HepG2 (cell line): Measurements from ENCODE around the gene PTGDR. TPM values are rescaled to one million over a fixed set of nuclear protein-coding genes. Genes with fewer than 3 reads are reported as not detected.

Experiments
- ATAC-seq: fragments of 200-7000 bp; cut with Tn5 transposase; 3 replicates; pipeline ENCODE4 v1.9.1; 2020; ENCODE audit warnings: mild to moderate bottlenecking, moderate library complexity
- BruUV-seq: library from RNA; stranded (reverse); fragments of 400-500 nt; replicated peaks from 2 replicates; lab custom pipeline; 2021; lab: Mats Ljungman, UMichigan
- CTCF ChIA-PET: fragments of 300-600 bp; formaldehyde crosslinking; extraction: SDS; loops from one replicate; lab custom pipeline; 2021; ENCODE audit warnings: low total read pairs, inconsistent platforms, low intra/inter-chr PET ratio; lab: Yijun Ruan, JAX
- POLR2A ChIA-PET: fragments of 350-600 bp; sonication (Branson Sonifier 250); formaldehyde crosslinking; loops from one replicate; lab custom pipeline; 2020; ENCODE audit warnings: antibody characterized with exemption, inconsistent platforms; lab: Yijun Ruan, JAX
- DNase-seq: peaks from one replicate; pipeline ENCODE4 v3.0.0-alpha.2; 2015; ENCODE audit warnings: low spot score
- FAIRE-seq: peaks from 3 replicates; lab custom pipeline; 2011; peaks lifted over from hg19 to GRCh38; lab: Jason Lieb, UNC
- H2AFZ ChIP-seq: one replicate; pipeline ENCODE4 v1.6.1; 2011; ENCODE audit warnings: low read length, inconsistent platforms
- H3K27ac ChIP-seq: fragments of 300-600 bp; 3 replicates; pipeline ENCODE4 v1.8.0; 2011; ENCODE audit warnings: mixed run types, mild to moderate bottlenecking, mixed read lengths, low read length, inconsistent platforms; ENCODE audit not compliant: insufficient read depth; ENCODE audit errors: extremely low read length
- H3K27me3 ChIP-seq, 2 experiments: fragments of 200-600 bp in 1 of 2; 2 replicates in 1 of 2; 3 replicates in 1 of 2; pipeline versions ENCODE4 v1.6.0 to v1.8.0; 2011; ENCODE audit warnings: low read length in 2 of 2, mild to moderate bottlenecking in 2 of 2, moderate library complexity in 2 of 2, inconsistent platforms in 1 of 2; ENCODE audit not compliant: insufficient read depth in 2 of 2, control insufficient read depth in 1 of 2
- H3K36me3 ChIP-seq, 2 experiments: fragments of 200-600 bp in 1 of 2; replicated peaks in 1 of 2; 2 replicates in 1 of 2; 3 replicates in 1 of 2; pipeline versions ENCODE4 v1.5.1 to v1.8.0; 2011; ENCODE audit warnings: low read length in 2 of 2, inconsistent platforms in 1 of 2; ENCODE audit not compliant: insufficient read depth in 2 of 2, control insufficient read depth in 1 of 2
- H3K4me1 ChIP-seq: 2 replicates; pipeline ENCODE4 v1.5.1; 2012; ENCODE audit warnings: low read length, inconsistent platforms; ENCODE audit not compliant: insufficient read depth
- H3K4me2 ChIP-seq: 2 replicates; pipeline ENCODE4 v1.6.0; 2011; ENCODE audit warnings: low read depth, low read length, inconsistent platforms
- H3K4me3 ChIP-seq, 3 experiments: fragments of 200-600 bp in 1 of 3; sonication (generic), shearing (Covaris generic) in 1 of 3; replicated peaks in 1 of 3; 2 replicates each; pipeline ENCODE4 v1.5.1; 2011 to 2016; ENCODE audit warnings: low read length in 3 of 3, inconsistent platforms in 2 of 3, low read depth in 2 of 3, mild to moderate bottlenecking in 2 of 3, control low read depth in 1 of 3, mixed read lengths in 1 of 3; ENCODE audit not compliant: insufficient read depth in 1 of 3
- H3K79me2 ChIP-seq: one replicate; pipeline ENCODE4 v1.6.1; 2011; ENCODE audit warnings: low read length, inconsistent platforms; ENCODE audit not compliant: insufficient read depth
- H3K9ac ChIP-seq: 2 replicates; pipeline ENCODE4 v1.6.0; 2011; ENCODE audit warnings: mild to moderate bottlenecking, low read depth, low read length, inconsistent platforms; ENCODE audit not compliant: insufficient read depth
- H3K9me3 ChIP-seq: 2 replicates; pipeline ENCODE4 v1.5.1; 2012; ENCODE audit warnings: mild to moderate bottlenecking, low read length
- H4K20me1 ChIP-seq: 2 replicates; pipeline ENCODE4 v1.6.0; 2011; ENCODE audit warnings: inconsistent platforms, mild to moderate bottlenecking, low read length, moderate library complexity; ENCODE audit not compliant: insufficient read depth
- ARNT2 ChIP-seq: sonication (generic); formaldehyde crosslinking; IDR thresholded peaks from 2 replicates; pipeline ENCODE4 v1.8.0; 2022; ENCODE audit warnings: mild to moderate bottlenecking, low read depth, missing genetic modification reagents, moderate library complexity
- ERF ChIP-seq: IDR thresholded peaks from 2 replicates; pipeline ENCODE4 v1.6.1; 2018; ENCODE audit warnings: missing biosample characterization, missing genetic modification reagents
- KDM5A ChIP-seq: fragments of 200-600 bp; sonication (generic); IDR thresholded peaks from 2 replicates; pipeline ENCODE4 v1.7.0; 2018; ENCODE audit warnings: antibody characterized with exemption, mild to moderate bottlenecking, low read length, borderline replicate concordance
- PAF1 ChIP-seq: IDR thresholded peaks from 2 replicates; pipeline ENCODE4 v1.6.1; 2016; ENCODE audit warnings: missing genetic modification reagents, missing compliant biosample characterization
- RAD21 ChIP-seq: fragments of 450-650 bp; formaldehyde crosslinking; IDR thresholded peaks from 2 replicates; pipeline ENCODE4 v1.5.0; 2020; ENCODE audit warnings: mild to moderate bottlenecking
- RBM39 ChIP-seq: fragments of 200-400 bp; formaldehyde crosslinking; IDR thresholded peaks from one replicate; pipeline ENCODE4 v1.6.1; 2018; ENCODE audit warnings: antibody characterized with exemption, mild to moderate bottlenecking, low read depth, low read length; ENCODE audit not compliant: poor library complexity, severe bottlenecking
- TARDBP ChIP-seq: sonication (generic); formaldehyde crosslinking; IDR thresholded peaks from 2 replicates; pipeline ENCODE4 v1.8.0; 2022; ENCODE audit warnings: mild to moderate bottlenecking, missing genetic modification reagents
- YEATS4 ChIP-seq: sonication (generic); formaldehyde crosslinking; IDR thresholded peaks from 2 replicates; pipeline ENCODE4 v1.4.0; 2020; ENCODE audit warnings: missing genetic modification reagents, borderline replicate concordance
- ZBTB7A ChIP-seq: sonication (generic); formaldehyde crosslinking; IDR thresholded peaks from 2 replicates; pipeline ENCODE4 v1.8.0; 2022; ENCODE audit warnings: mild to moderate bottlenecking, missing genetic modification reagents
- ZFP1 ChIP-seq: IDR thresholded peaks from 2 replicates; pipeline ENCODE4 v1.6.1; 2016
- ZNF749 ChIP-seq: sonication (generic); formaldehyde crosslinking; IDR thresholded peaks from 2 replicates; pipeline ENCODE4 v1.8.0; 2022; ENCODE audit warnings: mild to moderate bottlenecking, missing genetic modification reagents, moderate library complexity, borderline replicate concordance
- ZSCAN20 ChIP-seq: sonication (generic); formaldehyde crosslinking; IDR thresholded peaks from 2 replicates; pipeline ENCODE4 v1.4.0; 2020; ENCODE audit warnings: missing genetic modification reagents, mild to moderate bottlenecking, borderline replicate concordance
- WGBS: methylation state at CpG from one replicate; pipeline ENCODE4 v1.1.6; 2017; ENCODE audit warnings: low lambda C conversion rate; 5-methylcytosine and 5-hydroxymethylcytosine counted together
- in situ Hi-C: cut with HindIII; loops from 2 replicates; pipeline ENCODE4 v1.10.0; 2017; ENCODE audit warnings: low pct_unique_long_range_greater_than_20kb; ENCODE audit not compliant: extremely low pct_ligation_motif_present
- intact Hi-C: fragments of 100-400 bp; cut with micrococcal nuclease; formaldehyde crosslinking; loops from one replicate; pipeline ENCODE4 v1.10.0; 2022; ENCODE audit not compliant: unreplicated experiment
- polyA plus RNA-seq, 8 experiments: library from polyadenylated mRNA; depleted of rRNA in 3 of 8; stranded (reverse) in 7 of 8; unstranded in 1 of 8; fragments of >200 nt; fragmentation: Illumina TruSeq in 4 of 8; extraction: Trizol in 4 of 8; gene quantifications; 2 replicates each; pipeline versions ENCODE4 v1.2.1 to v1.2.3, GENCODE V29; 2011 to 2016; ENCODE audit warnings: low read depth in 4 of 8, missing spikeins in 1 of 8, mixed read lengths in 1 of 8; ENCODE audit not compliant: insufficient read depth in 1 of 8
- total RNA-seq, 5 experiments: library from RNA; depleted of rRNA; stranded (reverse); fragments of >200 nt; fragmentation: Illumina TruSeq; extraction: Trizol; gene quantifications; 2 replicates each; pipeline ENCODE4 v1.2.3, GENCODE V29; 2016; ENCODE audit warnings: low read depth in 1 of 5

PTGDR gene
- total and polyA plus RNA-seq, 2 of the 13 experiments (the other 11 are each of a cell fraction or from before 2014, with no cell fraction given) = not detected

DNA sequence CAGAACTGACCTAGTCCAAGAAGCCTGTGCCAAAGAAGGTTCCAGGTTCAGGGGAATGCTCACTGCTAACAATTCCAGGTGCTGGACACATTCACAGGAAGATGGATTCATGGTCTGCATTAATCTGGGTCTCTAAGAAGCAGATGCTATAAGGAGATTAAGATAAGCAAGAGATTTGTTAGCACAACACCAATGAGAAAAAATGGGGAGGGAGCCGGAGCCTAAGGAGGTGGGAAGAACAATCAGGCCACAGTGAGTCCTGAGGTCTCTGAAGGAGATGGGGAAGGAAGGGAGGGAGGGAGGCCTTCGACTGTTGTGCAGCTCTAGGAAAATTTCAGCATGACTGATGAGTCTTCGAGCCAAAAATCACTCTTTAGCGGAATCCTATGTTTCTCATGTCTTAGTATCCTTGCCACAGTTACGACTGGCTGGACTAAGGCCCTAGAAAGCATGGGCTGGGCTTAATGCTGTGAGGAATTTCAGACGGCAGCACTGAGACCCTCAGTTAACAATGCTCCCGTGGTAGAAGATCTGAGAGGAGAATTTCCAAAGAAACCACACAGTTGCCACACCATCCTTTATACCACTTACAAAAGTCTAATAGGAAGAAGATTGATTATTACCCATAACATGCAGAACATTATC is 31.5 kb upstream of the PTGDR start:
- Histone ChIP-seq H3K27ac (no peak overlapping the region), H2AFZ (no peak overlapping the region), H3K9me3 (no peaks in the 10 kb centered on the region), H3K79me2 (no peaks in the 10 kb centered on the region), H3K27me3 (no peaks in the 10 kb centered on the region; a peak in 3 of 5 replicates), H3K4me2 (no peak overlapping the region), H4K20me1 (no peaks in the 10 kb centered on the region), H3K36me3 (no peaks in the 10 kb centered on the region), H3K4me1 (no peaks in the 10 kb centered on the region), H3K9ac (no peak overlapping the region), H3K4me3 (no peak overlapping the region)
- DNase-seq (no peak), ATAC-seq (no peak), FAIRE-seq (no peak)
- POLR2A ChIA-PET = no interaction called here
- TF ChIP-seq YEATS4 = no peak
- TF ChIP-seq ZFP1 (CRISPR knock-in tag) = no peak
- TF ChIP-seq TARDBP (CRISPR knock-in tag) = no peak
- TF ChIP-seq RBM39 = no peak
- no peak for TF ChIP-seq ZNF749
- no peak for TF ChIP-seq RAD21 (CRISPR knock-in tag)
- no peak for TF ChIP-seq PAF1 (CRISPR knock-in tag)
- no peak for TF ChIP-seq ARNT2
- no peak for TF ChIP-seq KDM5A
- no peak for TF ChIP-seq ZSCAN20 (CRISPR knock-in tag)
- TF ChIP-seq ERF (CRISPR knock-in tag) = no peak
- no peak for TF ChIP-seq ZBTB7A (CRISPR knock-in tag)
- WGBS = under 1% methylated on average over 7 of the region's 7 CpGs
- CTCF ChIA-PET = no interaction called here
- no TSS peak for BruUV-seq
- intact Hi-C loops (no loop called here), in situ Hi-C loops (no loop called here)
